ENCODE data around the gene CHCHD3.

Gene CHCHD3

GRCh38 chr7:133081119-133081598 is 731 bp downstream of the CHCHD3 start:
- H3K4me1 ChIP-seq (ENCODE audit: control insufficient read depth in 5 of 5, insufficient read depth in 5 of 5, low read length in 5 of 5): peaks cover 0 to 36% (median 23%) of the 10 kb centered on the region in 5 donors
- no peaks in the 10 kb centered on the region for H3K9me3 ChIP-seq (ENCODE audit: control insufficient read depth in 5 of 5, low read length in 5 of 5)
- H3K27me3 ChIP-seq (ENCODE audit: control insufficient read depth in 5 of 5, insufficient read depth in 4 of 5, low read length in 5 of 5): no peaks in the 10 kb centered on the region
- H3K36me3 ChIP-seq (ENCODE audit: control insufficient read depth in 5 of 5, insufficient read depth in 5 of 5, low read length in 5 of 5): peaks cover 0 to 3% (median 0%) of the 10 kb centered on the region in 5 donors
- peak overlapping the region; percentile 88 to 98 (median 93) for H3K9ac ChIP-seq (ENCODE audit: low read length in 5 of 5)
- H3K27ac ChIP-seq (ENCODE audit: low read depth, low read length): peak overlapping the region; percentile 88
- H3K4me3 ChIP-seq (ENCODE audit: low read depth in 1 of 5, low read length in 5 of 5): peak overlapping the region; percentile 84 to 96 (median 93)

GRCh38 chr7:133079296-133079695 is 2.6 kb downstream of the CHCHD3 start:
- no peak overlapping the region for H3K27ac ChIP-seq (ENCODE audit: low read depth, low read length)
- H3K4me3 ChIP-seq (ENCODE audit: low read depth in 1 of 5, low read length in 5 of 5): no peak overlapping the region
- peaks cover 0 to 50% (median 25%) of the 10 kb centered on the region in 5 donors for H3K4me1 ChIP-seq (ENCODE audit: control insufficient read depth in 5 of 5, insufficient read depth in 5 of 5, low read length in 5 of 5)
- no peaks in the 10 kb centered on the region for H3K27me3 ChIP-seq (ENCODE audit: control insufficient read depth in 5 of 5, insufficient read depth in 4 of 5, low read length in 5 of 5)
- H3K9me3 ChIP-seq (ENCODE audit: control insufficient read depth in 5 of 5, low read length in 5 of 5): no peaks in the 10 kb centered on the region
- peak overlapping the region in 1 of 5 donors; percentile 13 for H3K9ac ChIP-seq (ENCODE audit: low read length in 5 of 5)
- H3K36me3 ChIP-seq (ENCODE audit: control insufficient read depth in 5 of 5, insufficient read depth in 5 of 5, low read length in 5 of 5): peaks cover 0 to 8% (median 0%) of the 10 kb centered on the region in 5 donors

GRCh38 chr7:133077394-133077793 is 4.5 kb downstream of the CHCHD3 start:
- Histone ChIP-seq H3K27ac (ENCODE audit: low read depth, low read length) (no peak overlapping the region), H3K4me3 (ENCODE audit: low read depth in 1 of 5, low read length in 5 of 5) (no peak overlapping the region), H3K9ac (ENCODE audit: low read length in 5 of 5) (no peak overlapping the region), H3K4me1 (ENCODE audit: control insufficient read depth in 5 of 5, insufficient read depth in 5 of 5, low read length in 5 of 5) (peaks cover 0 to 48% (median 23%) of the 10 kb centered on the region in 5 donors), H3K27me3 (ENCODE audit: control insufficient read depth in 5 of 5, insufficient read depth in 4 of 5, low read length in 5 of 5) (no peaks in the 10 kb centered on the region), H3K9me3 (ENCODE audit: control insufficient read depth in 5 of 5, low read length in 5 of 5) (no peaks in the 10 kb centered on the region), H3K36me3 (ENCODE audit: control insufficient read depth in 5 of 5, insufficient read depth in 5 of 5, low read length in 5 of 5) (peaks cover 0 to 8% (median 0%) of the 10 kb centered on the region in 5 donors)

- no peak overlapping the region for H3K27ac ChIP-seq (ENCODE audit: low read depth, low read length)
- H3K9me3 ChIP-seq (ENCODE audit: control insufficient read depth in 5 of 5, low read length in 5 of 5): no peaks in the 10 kb centered on the region
- peaks cover 0 to 42% (median 16%) of the 10 kb centered on the region in 5 donors for H3K4me1 ChIP-seq (ENCODE audit: control insufficient read depth in 5 of 5, insufficient read depth in 5 of 5, low read length in 5 of 5)
- H3K9ac ChIP-seq (ENCODE audit: low read length in 5 of 5): peak overlapping the region in 1 of 5 donors; percentile 32
- peaks cover 0 to 8% (median 0%) of the 10 kb centered on the region in 5 donors for H3K36me3 ChIP-seq (ENCODE audit: control insufficient read depth in 5 of 5, insufficient read depth in 5 of 5, low read length in 5 of 5)
- H3K4me3 ChIP-seq (ENCODE audit: low read depth in 1 of 5, low read length in 5 of 5): no peak overlapping the region
- no peaks in the 10 kb centered on the region for H3K27me3 ChIP-seq (ENCODE audit: control insufficient read depth in 5 of 5, insufficient read depth in 4 of 5, low read length in 5 of 5)
These were observed 5.7 kb downstream of the CHCHD3 start for GRCh38 chr7:133076142-133076541.

GRCh38 chr7:133071506-133071905 is 10.4 kb downstream of the CHCHD3 start:
- Histone ChIP-seq H3K9me3 (ENCODE audit: control insufficient read depth in 5 of 5, low read length in 5 of 5) (no peaks in the 10 kb centered on the region), H3K27ac (ENCODE audit: low read depth, low read length) (no peak overlapping the region), H3K4me1 (ENCODE audit: control insufficient read depth in 5 of 5, insufficient read depth in 5 of 5, low read length in 5 of 5) (peaks cover 0 to 17% (median 5%) of the 10 kb centered on the region in 5 donors), H3K4me3 (ENCODE audit: low read depth in 1 of 5, low read length in 5 of 5) (no peak overlapping the region), H3K36me3 (ENCODE audit: control insufficient read depth in 5 of 5, insufficient read depth in 5 of 5, low read length in 5 of 5) (peaks cover 6 to 20% (median 15%) of the 10 kb centered on the region in 5 donors), H3K9ac (ENCODE audit: low read length in 5 of 5) (no peak overlapping the region), H3K27me3 (ENCODE audit: control insufficient read depth in 5 of 5, insufficient read depth in 4 of 5, low read length in 5 of 5) (no peaks in the 10 kb centered on the region)

GRCh38 chr7:133070562-133070961 is 11.3 kb downstream of the CHCHD3 start:
- Histone ChIP-seq H3K4me1 (ENCODE audit: control insufficient read depth in 5 of 5, insufficient read depth in 5 of 5, low read length in 5 of 5) (peaks cover 0 to 8% (median 0%) of the 10 kb centered on the region in 5 donors), H3K9me3 (ENCODE audit: control insufficient read depth in 5 of 5, low read length in 5 of 5) (no peaks in the 10 kb centered on the region), H3K27ac (ENCODE audit: low read depth, low read length) (no peak overlapping the region), H3K27me3 (ENCODE audit: control insufficient read depth in 5 of 5, insufficient read depth in 4 of 5, low read length in 5 of 5) (no peaks in the 10 kb centered on the region), H3K36me3 (ENCODE audit: control insufficient read depth in 5 of 5, insufficient read depth in 5 of 5, low read length in 5 of 5) (peaks cover 6 to 22% (median 16%) of the 10 kb centered on the region in 5 donors), H3K9ac (ENCODE audit: low read length in 5 of 5) (peak overlapping the region in 1 of 5 donors; percentile 32), H3K4me3 (ENCODE audit: low read depth in 1 of 5, low read length in 5 of 5) (no peak overlapping the region)

GRCh38 chr7:133065301-133065700 is 16.6 kb downstream of the CHCHD3 start:
- no peak overlapping the region for H3K9ac ChIP-seq (ENCODE audit: low read length in 5 of 5)
- peaks cover 0 to 5% (median 0%) of the 10 kb centered on the region in 5 donors for H3K4me1 ChIP-seq (ENCODE audit: control insufficient read depth in 5 of 5, insufficient read depth in 5 of 5, low read length in 5 of 5)
- no peaks in the 10 kb centered on the region for H3K9me3 ChIP-seq (ENCODE audit: control insufficient read depth in 5 of 5, low read length in 5 of 5)
- no peak overlapping the region for H3K4me3 ChIP-seq (ENCODE audit: low read depth in 1 of 5, low read length in 5 of 5)
- H3K27me3 ChIP-seq (ENCODE audit: control insufficient read depth in 5 of 5, insufficient read depth in 4 of 5, low read length in 5 of 5): no peaks in the 10 kb centered on the region
- peaks cover 8 to 24% (median 16%) of the 10 kb centered on the region in 5 donors for H3K36me3 ChIP-seq (ENCODE audit: control insufficient read depth in 5 of 5, insufficient read depth in 5 of 5, low read length in 5 of 5)
- H3K27ac ChIP-seq (ENCODE audit: low read depth, low read length): no peak overlapping the region

GRCh38 chr7:133064082-133064820 is 17.6 kb downstream of the CHCHD3 start:
- Histone ChIP-seq H3K4me1 (ENCODE audit: control insufficient read depth in 5 of 5, insufficient read depth in 5 of 5, low read length in 5 of 5) (peaks cover 0 to 5% (median 0%) of the 10 kb centered on the region in 5 donors), H3K9ac (ENCODE audit: low read length in 5 of 5) (no peak overlapping the region), H3K36me3 (ENCODE audit: control insufficient read depth in 5 of 5, insufficient read depth in 5 of 5, low read length in 5 of 5) (peaks cover 8 to 24% (median 16%) of the 10 kb centered on the region in 5 donors), H3K27ac (ENCODE audit: low read depth, low read length) (no peak overlapping the region), H3K27me3 (ENCODE audit: control insufficient read depth in 5 of 5, insufficient read depth in 4 of 5, low read length in 5 of 5) (no peaks in the 10 kb centered on the region), H3K4me3 (ENCODE audit: low read depth in 1 of 5, low read length in 5 of 5) (no peak overlapping the region), H3K9me3 (ENCODE audit: control insufficient read depth in 5 of 5, low read length in 5 of 5) (no peaks in the 10 kb centered on the region)

- Histone ChIP-seq H3K4me1 (ENCODE audit: control insufficient read depth in 5 of 5, insufficient read depth in 5 of 5, low read length in 5 of 5) (peaks cover 0 to 5% (median 0%) of the 10 kb centered on the region in 5 donors), H3K9me3 (ENCODE audit: control insufficient read depth in 5 of 5, low read length in 5 of 5) (no peaks in the 10 kb centered on the region), H3K36me3 (ENCODE audit: control insufficient read depth in 5 of 5, insufficient read depth in 5 of 5, low read length in 5 of 5) (peaks cover 2 to 9% (median 5%) of the 10 kb centered on the region in 5 donors), H3K27me3 (ENCODE audit: control insufficient read depth in 5 of 5, insufficient read depth in 4 of 5, low read length in 5 of 5) (no peaks in the 10 kb centered on the region), H3K4me3 (ENCODE audit: low read depth in 1 of 5, low read length in 5 of 5) (no peak overlapping the region), H3K27ac (ENCODE audit: low read depth, low read length) (no peak overlapping the region), H3K9ac (ENCODE audit: low read length in 5 of 5) (no peak overlapping the region)
These were observed 20.1 kb downstream of the CHCHD3 start for GRCh38 chr7:133061792-133062191.

GRCh38 chr7:133061357-133061756 is 20.5 kb downstream of the CHCHD3 start:
- Histone ChIP-seq H3K9ac (ENCODE audit: low read length in 5 of 5) (no peak overlapping the region), H3K9me3 (ENCODE audit: control insufficient read depth in 5 of 5, low read length in 5 of 5) (no peaks in the 10 kb centered on the region), H3K27me3 (ENCODE audit: control insufficient read depth in 5 of 5, insufficient read depth in 4 of 5, low read length in 5 of 5) (no peaks in the 10 kb centered on the region), H3K27ac (ENCODE audit: low read depth, low read length) (no peak overlapping the region), H3K4me3 (ENCODE audit: low read depth in 1 of 5, low read length in 5 of 5) (no peak overlapping the region), H3K4me1 (ENCODE audit: control insufficient read depth in 5 of 5, insufficient read depth in 5 of 5, low read length in 5 of 5) (peaks cover 0 to 5% (median 0%) of the 10 kb centered on the region in 5 donors), H3K36me3 (ENCODE audit: control insufficient read depth in 5 of 5, insufficient read depth in 5 of 5, low read length in 5 of 5) (peaks cover under 1 to 7% (median 2%) of the 10 kb centered on the region in 5 donors)

All from subcutaneous abdominal adipose tissue (tissue), 5 donors.